HepG2 (cell line): ENCODE results near the gene TMEM63B. TPM values are rescaled to one million over a fixed set of nuclear protein-coding genes. Genes with fewer than 3 reads are reported as not detected.

ENCODE experiments used
- ARID4A ChIP-seq: sonication (generic); formaldehyde crosslinking; IDR thresholded peaks from 2 replicates; pipeline ENCODE4 v1.5.0; 2020; ENCODE audit warnings: mild to moderate bottlenecking, missing genetic modification reagents, borderline replicate concordance
- ARNTL ChIP-seq: sonication (generic); formaldehyde crosslinking; IDR thresholded peaks from 2 replicates; pipeline ENCODE4 v1.4.0; 2020; ENCODE audit warnings: mild to moderate bottlenecking, missing genetic modification reagents
- DPF2 ChIP-seq: sonication (generic); formaldehyde crosslinking; IDR thresholded peaks from 2 replicates; pipeline ENCODE4 v1.4.0; 2020; ENCODE audit warnings: mild to moderate bottlenecking, low read depth, missing genetic modification reagents, borderline replicate concordance
- ELF1 ChIP-seq: sonication (generic); formaldehyde crosslinking; IDR thresholded peaks from 2 replicates; pipeline ENCODE4 v1.4.0; 2020; ENCODE audit warnings: missing genetic modification reagents
- FOXA3 ChIP-seq: IDR thresholded peaks from 2 replicates; pipeline ENCODE4 v1.6.1; 2016; ENCODE audit warnings: missing genetic modification reagents, missing compliant biosample characterization
- FOXC1 ChIP-seq: sonication (generic); formaldehyde crosslinking; IDR thresholded peaks from 2 replicates; pipeline ENCODE4 v1.8.0; 2022; ENCODE audit warnings: mild to moderate bottlenecking, missing genetic modification reagents, borderline replicate concordance
- GPN1 ChIP-seq: sonication (generic); formaldehyde crosslinking; IDR thresholded peaks from 2 replicates; pipeline ENCODE4 v1.5.1; 2020; ENCODE audit warnings: missing genetic modification reagents, borderline replicate concordance
- LCORL ChIP-seq, 2 experiments: fragments of 450-650 bp in 1 of 2; sonication (generic) in 1 of 2; formaldehyde crosslinking in 1 of 2; IDR thresholded peaks; 2 replicates each; pipeline versions ENCODE4 v1.5.0 to v1.6.1; 2017 to 2020; ENCODE audit warnings: antibody characterized with exemption in 1 of 2, missing genetic modification reagents in 1 of 2
- REPIN1 ChIP-seq: sonication (generic); formaldehyde crosslinking; IDR thresholded peaks from 2 replicates; pipeline ENCODE4 v1.8.0; 2022; ENCODE audit warnings: missing genetic modification reagents, low read depth, mild to moderate bottlenecking, borderline replicate concordance
- SOX13 ChIP-seq, 3 experiments: fragments of 450-650 bp in 1 of 3; sonication (generic) in 1 of 3; formaldehyde crosslinking in 1 of 3; IDR thresholded peaks in 2 of 3; conservative IDR thresholded peaks in 1 of 3; 2 replicates each; pipeline versions ENCODE4 v1.5.0 to v1.6.1; 2016 to 2020; ENCODE audit warnings: antibody characterized with exemption in 1 of 3, mild to moderate bottlenecking in 1 of 3, missing compliant biosample characterization in 1 of 3, missing genetic modification reagents in 1 of 3, moderate library complexity in 1 of 3
- ZFP36L2 ChIP-seq: sonication (generic); formaldehyde crosslinking; IDR thresholded peaks from 2 replicates; pipeline ENCODE4 v1.4.0; 2020; ENCODE audit warnings: missing genetic modification reagents
- ZNF20 ChIP-seq: sonication (generic); formaldehyde crosslinking; IDR thresholded peaks from 2 replicates; pipeline ENCODE4 v1.4.0; 2020; ENCODE audit warnings: mild to moderate bottlenecking, moderate library complexity, missing genetic modification reagents
- ZNF253 ChIP-seq: sonication (generic); formaldehyde crosslinking; IDR thresholded peaks from 2 replicates; pipeline ENCODE4 v1.8.0; 2022; ENCODE audit warnings: mild to moderate bottlenecking, missing genetic modification reagents, borderline replicate concordance
- ZNF414 ChIP-seq: sonication (generic); formaldehyde crosslinking; IDR thresholded peaks from 2 replicates; pipeline ENCODE4 v1.5.0; 2020; ENCODE audit warnings: missing genetic modification reagents
- ZNF550 ChIP-seq: sonication (generic); formaldehyde crosslinking; IDR thresholded peaks from 2 replicates; pipeline ENCODE4 v1.4.0; 2020; ENCODE audit warnings: mild to moderate bottlenecking, missing genetic modification reagents, borderline replicate concordance
- polyA plus RNA-seq, 8 experiments: library from polyadenylated mRNA; depleted of rRNA in 3 of 8; stranded (reverse) in 7 of 8; unstranded in 1 of 8; fragments of >200 nt; fragmentation: Illumina TruSeq in 4 of 8; extraction: Trizol in 4 of 8; gene quantifications; 2 replicates each; pipeline versions ENCODE4 v1.2.1 to v1.2.3, GENCODE V29; 2011 to 2016; ENCODE audit warnings: low read depth in 4 of 8, missing spikeins in 1 of 8, mixed read lengths in 1 of 8; ENCODE audit not compliant: insufficient read depth in 1 of 8
- total RNA-seq, 5 experiments: library from RNA; depleted of rRNA; stranded (reverse); fragments of >200 nt; fragmentation: Illumina TruSeq; extraction: Trizol; gene quantifications; 2 replicates each; pipeline ENCODE4 v1.2.3, GENCODE V29; 2016; ENCODE audit warnings: low read depth in 1 of 5
- TF ChIP-seq, protein P1 (sequence below): IDR thresholded peaks from 2 replicates; pipeline ENCODE4 v1.6.1; 2016; ENCODE audit warnings: missing genetic modification reagents, missing compliant biosample characterization
- TF ChIP-seq, protein P2 (sequence below): sonication (generic); formaldehyde crosslinking; conservative IDR thresholded peaks from 2 replicates; pipeline ENCODE4 v1.4.0; 2020; ENCODE audit warnings: missing genetic modification reagents
- TF ChIP-seq, protein P3 (sequence below): sonication (generic); formaldehyde crosslinking; IDR thresholded peaks from 2 replicates; pipeline ENCODE4 v1.5.0; 2020; ENCODE audit warnings: missing genetic modification reagents

TMEM63B gene
- total and polyA plus RNA-seq, 2 of the 13 experiments (the other 11 are each of a cell fraction or from before 2014, with no cell fraction given) = 27.4 to 75.8 TPM

- TF ChIP-seq, protein P1, sequence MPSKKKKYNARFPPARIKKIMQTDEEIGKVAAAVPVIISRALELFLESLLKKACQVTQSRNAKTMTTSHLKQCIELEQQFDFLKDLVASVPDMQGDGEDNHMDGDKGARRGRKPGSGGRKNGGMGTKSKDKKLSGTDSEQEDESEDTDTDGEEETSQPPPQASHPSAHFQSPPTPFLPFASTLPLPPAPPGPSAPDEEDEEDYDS (CRISPR knock-in tag) = peak; percentile 51; the same call in 1 of the 2 replicates
- TF ChIP-seq DPF2 (CRISPR knock-in tag) = peak; percentile 90
- peak; percentile 97 for TF ChIP-seq FOXA3 (CRISPR knock-in tag)
- TF ChIP-seq SOX13 (IDR thresholded peaks at IDR 0.05) = peak; percentile 61; the same call in 1 of the 2 replicates
- peak in 1 of 2 experiments; percentile 78; a peak in 1 of 4 replicates for TF ChIP-seq SOX13 (CRISPR knock-in tag; conservative IDR thresholded peaks at IDR 0.05 in 1 of 2, IDR thresholded peaks at IDR 0.05 in 1 of 2)
- TF ChIP-seq, protein P2, sequence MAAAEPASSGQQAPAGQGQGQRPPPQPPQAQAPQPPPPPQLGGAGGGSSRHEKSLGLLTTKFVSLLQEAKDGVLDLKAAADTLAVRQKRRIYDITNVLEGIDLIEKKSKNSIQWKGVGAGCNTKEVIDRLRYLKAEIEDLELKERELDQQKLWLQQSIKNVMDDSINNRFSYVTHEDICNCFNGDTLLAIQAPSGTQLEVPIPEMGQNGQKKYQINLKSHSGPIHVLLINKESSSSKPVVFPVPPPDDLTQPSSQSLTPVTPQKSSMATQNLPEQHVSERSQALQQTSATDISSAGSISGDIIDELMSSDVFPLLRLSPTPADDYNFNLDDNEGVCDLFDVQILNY (CRISPR knock-in tag) = no peak
- TF ChIP-seq, protein P3, sequence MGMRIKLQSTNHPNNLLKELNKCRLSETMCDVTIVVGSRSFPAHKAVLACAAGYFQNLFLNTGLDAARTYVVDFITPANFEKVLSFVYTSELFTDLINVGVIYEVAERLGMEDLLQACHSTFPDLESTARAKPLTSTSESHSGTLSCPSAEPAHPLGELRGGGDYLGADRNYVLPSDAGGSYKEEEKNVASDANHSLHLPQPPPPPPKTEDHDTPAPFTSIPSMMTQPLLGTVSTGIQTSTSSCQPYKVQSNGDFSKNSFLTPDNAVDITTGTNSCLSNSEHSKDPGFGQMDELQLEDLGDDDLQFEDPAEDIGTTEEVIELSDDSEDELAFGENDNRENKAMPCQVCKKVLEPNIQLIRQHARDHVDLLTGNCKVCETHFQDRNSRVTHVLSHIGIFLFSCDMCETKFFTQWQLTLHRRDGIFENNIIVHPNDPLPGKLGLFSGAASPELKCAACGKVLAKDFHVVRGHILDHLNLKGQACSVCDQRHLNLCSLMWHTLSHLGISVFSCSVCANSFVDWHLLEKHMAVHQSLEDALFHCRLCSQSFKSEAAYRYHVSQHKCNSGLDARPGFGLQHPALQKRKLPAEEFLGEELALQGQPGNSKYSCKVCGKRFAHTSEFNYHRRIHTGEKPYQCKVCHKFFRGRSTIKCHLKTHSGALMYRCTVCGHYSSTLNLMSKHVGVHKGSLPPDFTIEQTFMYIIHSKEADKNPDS (CRISPR knock-in tag) = no peak
- peak; percentile 28; the same call in 1 of the 2 replicates for TF ChIP-seq ELF1 (CRISPR knock-in tag)
- TF ChIP-seq REPIN1 (CRISPR knock-in tag) = 0 out of 2 replicates have a peak, but pooled peaks have one; percentile 25
- TF ChIP-seq FOXC1 = no peak; the same call in 1 of the 2 replicates
- no peak for TF ChIP-seq ZNF550 (CRISPR knock-in tag)
- no peak for TF ChIP-seq ZNF253
- TF ChIP-seq ZNF20 (CRISPR knock-in tag) = no peak
- peak; percentile 59; the same call in 1 of the 2 replicates for TF ChIP-seq ZNF414 (CRISPR knock-in tag)
- TF ChIP-seq ARNTL = peak; percentile 70; the same call in 1 of the 2 replicates
- TF ChIP-seq LCORL (IDR thresholded peaks at IDR 0.05) = no peak
- TF ChIP-seq LCORL (CRISPR knock-in tag; IDR thresholded peaks at IDR 0.05) = peak; percentile 88
- TF ChIP-seq ZFP36L2 = no peak
- no peak for TF ChIP-seq GPN1 (CRISPR knock-in tag)
- TF ChIP-seq ARID4A (CRISPR knock-in tag) = peak; percentile 33; the same call in 1 of the 2 replicates
These were observed 35.1 kb upstream of the TMEM63B start (continued) for GRCh38 chr6:44091981-44092884.
